BJ (cell line): Measurements from ENCODE around the gene PLD2. TPM values are rescaled to one million over a fixed set of nuclear protein-coding genes. Genes with fewer than 3 reads are reported as not detected.

Experiments used
- CTCF ChIA-PET: fragments of 350-600 bp; formaldehyde crosslinking; extraction: SDS; loops from one replicate; lab custom pipeline; 2021; ENCODE audit warnings: antibody characterized with exemption, inconsistent platforms; lab: Yijun Ruan, JAX
- POLR2A ChIA-PET: fragments of 300-600 bp; sonication (Branson Sonifier 250); formaldehyde crosslinking; extraction: SDS; loops from one replicate; lab custom pipeline; 2021; ENCODE audit warnings: antibody characterized with exemption; lab: Charles Lee
- DNase-seq: peaks from one replicate; pipeline ENCODE4 v3.0.0-alpha.2; 2011; ENCODE audit warnings: low read depth
- H3K27me3 ChIP-seq: 2 replicates; pipeline ENCODE4 v1.6.0; 2011; ENCODE audit warnings: low read length; ENCODE audit not compliant: control insufficient read depth, insufficient read depth
- H3K36me3 ChIP-seq: 2 replicates; pipeline ENCODE4 v1.5.1; 2011; ENCODE audit warnings: low read length; ENCODE audit not compliant: control insufficient read depth, insufficient read depth
- H3K4me3 ChIP-seq: 2 replicates; pipeline ENCODE4 v1.5.1; 2011; ENCODE audit warnings: low read depth, mild to moderate bottlenecking, control low read depth, low read length
- polyA plus RNA-seq: library from polyadenylated mRNA; depleted of rRNA; stranded (reverse); fragments of >200 nt; gene quantifications from 2 replicates; pipeline ENCODE4 v1.2.3, GENCODE V29; 2011
- TF ChIP-seq, protein P1 (sequence below): IDR thresholded peaks from 2 replicates; pipeline ENCODE4 v1.5.1; 2011; ENCODE audit warnings: low read depth, mild to moderate bottlenecking, control low read depth, inconsistent platforms, low read length, moderate library complexity; ENCODE audit not compliant: insufficient read depth

Gene PLD2
- polyA plus RNA-seq, 1 experiment, result 34.1 TPM

DNA sequence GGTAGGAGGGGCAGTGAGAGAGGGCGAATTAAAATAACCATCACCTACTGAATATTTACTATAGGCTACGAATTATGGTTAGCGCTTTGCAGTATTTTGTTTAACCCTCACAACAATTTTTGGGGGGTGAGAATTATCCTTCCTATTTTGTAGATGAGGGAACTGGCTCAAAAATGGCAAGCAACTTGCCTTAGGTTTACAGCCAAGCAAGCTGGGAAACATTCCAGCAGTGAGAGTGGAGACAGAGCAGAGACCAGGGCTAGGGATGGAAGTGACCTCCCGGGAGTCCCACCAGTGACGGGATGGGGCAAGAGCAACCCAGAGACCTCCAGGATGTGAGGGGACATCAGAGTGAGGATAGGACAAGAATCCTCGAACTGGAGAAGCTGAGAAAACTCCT, 20.4 kb upstream of the PLD2 start:
- CTCF ChIA-PET, result interaction anchor here (0.6 to 7.9 kb wide), 10 partner anchors 11 to 483 kb away, joined by 3 to 112 read pairs (median 6); partner anchors contain the start of genes C17orf107 and CHRNE
- no peaks in the 10 kb centered on the region for H3K36me3 ChIP-seq
- POLR2A ChIA-PET, result no interaction called here
- TF ChIP-seq, protein P1, sequence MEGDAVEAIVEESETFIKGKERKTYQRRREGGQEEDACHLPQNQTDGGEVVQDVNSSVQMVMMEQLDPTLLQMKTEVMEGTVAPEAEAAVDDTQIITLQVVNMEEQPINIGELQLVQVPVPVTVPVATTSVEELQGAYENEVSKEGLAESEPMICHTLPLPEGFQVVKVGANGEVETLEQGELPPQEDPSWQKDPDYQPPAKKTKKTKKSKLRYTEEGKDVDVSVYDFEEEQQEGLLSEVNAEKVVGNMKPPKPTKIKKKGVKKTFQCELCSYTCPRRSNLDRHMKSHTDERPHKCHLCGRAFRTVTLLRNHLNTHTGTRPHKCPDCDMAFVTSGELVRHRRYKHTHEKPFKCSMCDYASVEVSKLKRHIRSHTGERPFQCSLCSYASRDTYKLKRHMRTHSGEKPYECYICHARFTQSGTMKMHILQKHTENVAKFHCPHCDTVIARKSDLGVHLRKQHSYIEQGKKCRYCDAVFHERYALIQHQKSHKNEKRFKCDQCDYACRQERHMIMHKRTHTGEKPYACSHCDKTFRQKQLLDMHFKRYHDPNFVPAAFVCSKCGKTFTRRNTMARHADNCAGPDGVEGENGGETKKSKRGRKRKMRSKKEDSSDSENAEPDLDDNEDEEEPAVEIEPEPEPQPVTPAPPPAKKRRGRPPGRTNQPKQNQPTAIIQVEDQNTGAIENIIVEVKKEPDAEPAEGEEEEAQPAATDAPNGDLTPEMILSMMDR, result no peak
- DNase-seq, result no peak
- no peak overlapping the region for H3K4me3 ChIP-seq
- peaks cover 10% of the 10 kb centered on the region for H3K27me3 ChIP-seq

DNA sequence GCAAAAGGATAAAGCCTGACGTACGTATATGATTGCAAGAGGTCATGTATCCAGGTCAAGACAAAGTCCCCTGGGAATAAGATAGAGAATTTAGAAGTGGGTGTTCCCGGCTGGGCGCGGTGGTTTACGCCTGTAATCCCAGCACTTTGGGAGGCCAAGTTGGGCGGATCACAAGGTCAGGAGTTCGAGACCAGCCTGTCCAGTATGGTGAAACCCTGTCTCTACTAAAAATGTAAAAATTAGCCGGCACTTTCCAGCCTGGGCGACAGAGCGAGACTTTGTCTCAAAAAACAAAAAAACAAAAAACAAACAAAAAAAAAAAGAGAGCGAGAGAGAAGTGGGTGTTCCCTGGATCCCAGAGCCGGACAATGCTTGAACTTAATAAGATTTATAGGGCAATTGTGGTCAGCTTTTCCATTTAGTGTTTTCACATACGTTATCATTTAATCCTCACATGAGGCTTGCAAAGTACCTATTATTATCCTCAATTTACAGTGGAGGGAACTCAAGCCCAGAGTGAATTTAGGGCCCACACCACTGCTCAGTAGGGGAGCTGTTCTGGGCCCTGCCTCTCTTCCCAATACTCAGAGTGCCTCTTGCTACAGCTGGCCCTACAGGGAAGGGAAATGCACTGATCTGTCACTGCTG, 18.7 kb upstream of the PLD2 start:
- Histone ChIP-seq H3K27me3 (peaks cover 8% of the 10 kb centered on the region), H3K4me3 (no peak overlapping the region), H3K36me3 (no peaks in the 10 kb centered on the region)
- CTCF ChIA-PET, result interaction anchor here (0.6 to 7.9 kb wide), 18 partner anchors 12 to 219 kb away, joined by 3 to 112 read pairs (median 4); partner anchors contain the start of genes ARRB2, C17orf107 and TM4SF5
- TF ChIP-seq, protein P1, result 0 out of 2 replicates have a peak, but pooled peaks have one; percentile 3
- POLR2A ChIA-PET, result interaction anchor here (0.6 kb wide), 1 partner anchor 242 kb away, joined by 10 read pairs; no protein-coding TSS in a partner anchor
- DNase-seq, result no peak

DNA sequence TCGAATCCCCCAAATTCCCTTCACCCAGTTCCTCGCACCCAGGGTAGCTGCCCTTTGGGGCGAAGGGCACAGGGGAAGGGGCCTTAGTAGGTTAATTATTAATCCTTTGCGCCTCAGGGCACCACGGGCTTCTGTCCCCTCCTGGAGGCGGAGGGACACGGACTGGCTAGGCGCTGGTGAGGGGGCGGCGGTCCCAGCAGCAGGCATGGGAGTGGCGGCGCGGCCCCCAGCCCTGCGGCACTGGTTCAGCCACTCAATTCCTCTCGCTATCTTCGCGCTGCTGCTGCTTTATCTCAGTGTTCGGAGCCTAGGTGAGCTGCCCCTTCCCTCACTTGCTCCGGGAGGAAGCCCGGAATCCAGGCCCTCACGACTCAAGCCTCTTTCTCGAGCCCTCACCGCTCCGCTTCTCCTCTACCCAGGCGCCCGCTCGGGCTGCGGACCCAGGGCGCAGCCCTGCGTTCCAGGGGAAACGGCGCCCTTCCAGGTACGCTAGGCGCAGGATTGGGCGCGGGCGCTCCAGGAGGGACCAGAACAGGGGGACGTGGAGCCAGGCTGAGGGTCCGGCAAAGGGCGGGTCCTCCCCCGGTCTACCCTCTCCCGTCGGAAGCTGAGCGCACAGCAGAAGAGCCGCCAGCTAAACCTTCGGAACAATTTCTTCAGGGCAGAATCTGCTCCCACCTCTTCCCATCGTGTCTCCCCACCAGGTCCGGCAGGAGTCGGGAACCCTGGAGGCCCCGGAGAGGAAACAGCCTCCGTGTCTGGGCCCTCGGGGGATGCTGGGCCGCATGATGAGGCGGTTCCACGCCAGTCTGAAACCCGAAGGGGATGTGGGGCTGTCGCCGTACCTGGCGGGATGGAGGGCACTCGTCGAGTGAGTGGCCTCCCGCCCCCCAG, 17.9 kb upstream of the PLD2 start, which contains the start of gene GLTPD2:
TSS of gene GLTPD2 (plus strand) at position 158 of the 894 bp plus-strand sequence. CDS start at position 206, 48 bp downstream.
- Histone ChIP-seq H3K4me3 (peak within 1 kb of the TSS; percentile 69), H3K27me3 (peaks cover 8% of the 10 kb centered on the region), H3K36me3 (no peaks in the 10 kb centered on the region)
- ChIA-PET CTCF (interaction anchor here (0.6 to 7.9 kb wide), 28 partner anchors 9 to 123 kb away, joined by 3 to 112 read pairs (median 7); partner anchors contain the start of genes ARRB2, C17orf107, CHRNE and PLD2), POLR2A (interaction anchor here (0.7 kb wide), 1 partner anchor 18 kb away, joined by 5 read pairs; the partner anchor contains the start of gene PLD2)
- TF ChIP-seq, protein P1, result no peak
- DNase-seq, result no peak

DNA sequence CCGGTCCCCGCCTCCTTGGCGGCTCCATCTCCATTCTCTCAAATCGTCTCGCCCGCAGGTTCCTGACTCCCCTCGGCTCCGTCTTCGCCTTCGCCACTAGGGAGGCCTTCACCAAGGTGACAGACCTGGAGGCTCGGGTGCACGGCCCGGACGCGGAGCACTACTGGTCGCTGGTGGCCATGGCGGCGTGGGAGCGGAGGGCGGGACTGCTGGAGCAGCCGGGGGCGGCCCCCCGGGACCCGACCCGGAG, 17.3 kb upstream of the PLD2 start:
- TF ChIP-seq, protein P1, result no peak
- no peak for DNase-seq
- peak overlapping the region; percentile 69 for H3K4me3 ChIP-seq
- ChIA-PET CTCF (interaction anchor here (1.1 to 7.9 kb wide), 25 partner anchors 9 to 123 kb away, joined by 3 to 112 read pairs (median 7); partner anchors contain the start of genes ARRB2, C17orf107, CHRNE and PLD2), POLR2A (interaction anchor here (0.7 kb wide), 1 partner anchor 17 kb away, joined by 5 read pairs; the partner anchor contains the start of gene PLD2)
- H3K36me3 ChIP-seq, result no peaks in the 10 kb centered on the region
- peaks cover 7% of the 10 kb centered on the region for H3K27me3 ChIP-seq
